Liver (tissue), 9 donors: ENCODE results near the gene FILIP1L. TPM values are rescaled to one million over a fixed set of nuclear protein-coding genes. Genes with fewer than 3 reads are reported as not detected.
A peak's percentile ranks its signal among the peaks of the same experiment; 100 is the strongest.

Experiments
- DNase-seq: peaks from one replicate; pipeline ENCODE4 v3.0.0-alpha.2; 2017; ENCODE audit warnings: low spot score
- H3K27ac ChIP-seq, 2 donors: one replicate each; pipeline ENCODE4 v1.7.0; 2013; ENCODE audit warnings: inconsistent platforms in 2 of 2, low read length in 2 of 2, control low read depth in 1 of 2, low read depth in 1 of 2, mild to moderate bottlenecking in 1 of 2
- H3K27me3 ChIP-seq, 4 donors: one replicate each; pipeline versions ENCODE4 v1.6.1 to v1.7.0; 2013; ENCODE audit warnings: low read length in 3 of 4, inconsistent platforms in 1 of 4, mild to moderate bottlenecking in 1 of 4, moderate library complexity in 1 of 4; ENCODE audit not compliant: control insufficient read depth in 4 of 4, insufficient read depth in 4 of 4
- H3K36me3 ChIP-seq, 4 donors: one replicate each; pipeline versions ENCODE4 v1.6.1 to v1.7.0; 2013; ENCODE audit warnings: low read length in 3 of 4, mild to moderate bottlenecking in 3 of 4, low read depth in 1 of 4, moderate library complexity in 1 of 4; ENCODE audit not compliant: control insufficient read depth in 4 of 4, insufficient read depth in 3 of 4
- H3K4me1 ChIP-seq, 4 donors: one replicate each; pipeline versions ENCODE4 v1.6.1 to v1.7.0; 2013; ENCODE audit warnings: low read length in 3 of 4, mild to moderate bottlenecking in 3 of 4, moderate library complexity in 1 of 4; ENCODE audit not compliant: control insufficient read depth in 4 of 4, insufficient read depth in 4 of 4
- H3K4me3 ChIP-seq, 3 donors: one replicate each; pipeline versions ENCODE4 v1.6.1 to v1.7.0; 2013; ENCODE audit warnings: low read length in 3 of 3, control low read depth in 1 of 3, low read depth in 1 of 3, mild to moderate bottlenecking in 1 of 3
- H3K9ac ChIP-seq, 2 donors: one replicate each; pipeline ENCODE4 v1.7.0; 2013; ENCODE audit warnings: low read length in 2 of 2, mild to moderate bottlenecking in 2 of 2, moderate library complexity in 2 of 2, control low read depth in 1 of 2, low read depth in 1 of 2
- H3K9me3 ChIP-seq, 4 donors: one replicate each; pipeline versions ENCODE4 v1.6.1 to v1.7.0; 2013; ENCODE audit warnings: low read length in 3 of 4; ENCODE audit not compliant: control insufficient read depth in 4 of 4
- FOXA2 ChIP-seq: IDR thresholded peaks from 2 replicates; pipeline ENCODE4 v1.6.1; 2016; ENCODE audit warnings: antibody characterized with exemption
- GABPA ChIP-seq, 2 donors: IDR thresholded peaks in 1 of 2; conservative IDR thresholded peaks in 1 of 2; 2 replicates each; pipeline ENCODE4 v1.6.1; 2016; ENCODE audit warnings: antibody characterized with exemption in 2 of 2, mild to moderate bottlenecking in 1 of 2, moderate library complexity in 1 of 2
- HNF4A ChIP-seq, 2 donors: conservative IDR thresholded peaks; 2 replicates each; pipeline ENCODE4 v1.6.1; 2016; ENCODE audit warnings: antibody characterized with exemption in 2 of 2, mild to moderate bottlenecking in 2 of 2
- NR2F2 ChIP-seq: IDR thresholded peaks from 2 replicates; pipeline ENCODE4 v1.6.1; 2016; ENCODE audit warnings: antibody characterized with exemption
- RAD21 ChIP-seq, 2 donors: IDR thresholded peaks; 2 replicates each; pipeline ENCODE4 v1.6.1; 2016; ENCODE audit warnings: antibody characterized with exemption in 2 of 2, mild to moderate bottlenecking in 2 of 2
- RXRA ChIP-seq, 2 donors: IDR thresholded peaks; 2 replicates each; pipeline ENCODE4 v1.6.1; 2017 to 2018; ENCODE audit warnings: antibody characterized with exemption in 2 of 2, mild to moderate bottlenecking in 1 of 2
- SP1 ChIP-seq: IDR thresholded peaks from 2 replicates; pipeline ENCODE4 v1.6.1; 2018; ENCODE audit warnings: antibody characterized with exemption, mild to moderate bottlenecking
- TAF1 ChIP-seq: conservative IDR thresholded peaks from 2 replicates; pipeline ENCODE4 v1.6.1; 2016; ENCODE audit warnings: antibody characterized with exemption, mild to moderate bottlenecking
- YY1 ChIP-seq: IDR thresholded peaks from 2 replicates; pipeline ENCODE4 v1.6.1; 2016; ENCODE audit warnings: antibody characterized with exemption, mild to moderate bottlenecking
- WGBS: extraction: QIAGEN DNeasy Blood & Tissue Kit; methylation state at CpG from one replicate; pipeline ENCODE4 v1.1.7; 2013; 5-methylcytosine and 5-hydroxymethylcytosine counted together
- polyA plus RNA-seq, 2 donors: library from polyadenylated mRNA; stranded (reverse) in 1 of 2; unstranded in 1 of 2; fragments of 200-250 nt in 1 of 2; fragments of >200 nt in 1 of 2; fragmentation: Nextera tagmentation in 1 of 2; extraction: Ambion mirVana in 1 of 2; gene quantifications; one replicate each; pipeline versions ENCODE4 v1.2.1 to v1.2.3, GENCODE V29; 2013 to 2015
- total RNA-seq, 2 donors: library from RNA; depleted of rRNA; stranded (reverse); fragments of >200 nt; gene quantifications; one replicate each; pipeline ENCODE4 v1.2.3, GENCODE V29; 2014
- TF ChIP-seq, protein P1 (sequence below): fragments of 150-350 bp; IDR thresholded peaks from 2 replicates; pipeline ENCODE4 v1.5.1; 2017; ENCODE audit warnings: improper control_type of control experiment, low read depth, low read length; ENCODE audit not compliant: missing input control
- TF ChIP-seq, protein P2 (sequence below): IDR thresholded peaks from 2 replicates; pipeline ENCODE4 v1.6.1; 2016; ENCODE audit warnings: antibody characterized with exemption
- TF ChIP-seq, protein P3 (sequence below): IDR thresholded peaks from 2 replicates; pipeline ENCODE4 v1.6.1; 2016; ENCODE audit warnings: antibody characterized with exemption
- TF ChIP-seq, protein P4 (sequence below): IDR thresholded peaks from 2 replicates; pipeline ENCODE4 v1.6.1; 2016; ENCODE audit warnings: antibody characterized with exemption
- TF ChIP-seq, protein P5 (sequence below): IDR thresholded peaks from 2 replicates; pipeline ENCODE4 v1.6.1; 2016; ENCODE audit warnings: antibody characterized with exemption, mild to moderate bottlenecking
- donor health status: healthy.
- donor health status: healthy.
- donor health status: healthy.
- donor health status: healthy.
- donor health status: healthy.

FILIP1L gene
- total and polyA plus RNA-seq, 4 donors, result 1.4 to 6.5 (median 1.9) TPM

DNA sequence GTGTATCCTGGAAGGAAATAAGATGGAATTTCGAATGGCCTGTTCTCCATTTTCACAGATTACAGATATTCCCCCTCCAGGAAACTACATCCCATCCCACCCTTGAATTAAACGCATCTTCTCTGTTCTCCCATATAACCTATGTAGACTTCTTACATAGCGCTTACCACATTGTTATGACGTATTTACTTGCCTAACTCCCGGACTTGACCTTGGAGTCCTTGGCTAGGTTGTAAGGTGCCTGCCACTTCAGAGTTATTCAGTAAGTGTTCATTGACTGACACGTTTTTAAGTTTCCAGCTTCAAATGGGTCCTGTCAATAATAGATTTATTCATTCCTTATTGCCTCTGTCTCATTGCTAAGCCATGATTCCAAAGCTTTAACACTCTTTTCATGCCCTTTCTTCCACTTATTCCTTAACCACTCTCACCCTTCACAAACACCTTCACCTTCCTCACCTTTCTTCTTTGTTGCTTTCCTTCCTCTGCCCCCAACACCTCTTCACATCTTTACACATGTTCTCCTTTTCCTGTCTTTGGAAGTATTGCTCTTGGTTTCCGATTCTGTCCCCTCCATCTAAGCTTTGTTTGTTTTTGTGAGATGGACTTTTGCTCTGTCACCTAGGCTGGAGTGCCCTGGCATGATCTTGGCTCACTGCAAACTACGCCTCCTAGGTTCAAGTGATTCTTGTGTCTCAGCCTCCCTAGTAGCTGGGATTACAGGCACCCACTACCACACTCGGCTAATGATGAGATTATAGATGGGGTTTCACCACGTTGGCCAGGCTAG lies 158.3 kb downstream of the FILIP1L start:
- no peak for DNase-seq
- Histone ChIP-seq H3K27ac (peak overlapping the region; percentile 1 to 23), H3K4me1 (peaks cover 2 to 22% (median 13%) of the 10 kb centered on the region in 4 donors), H3K27me3 (no peaks in the 10 kb centered on the region), H3K9ac (no peak overlapping the region), H3K36me3 (no peaks in the 10 kb centered on the region), H3K9me3 (no peaks in the 10 kb centered on the region), H3K4me3 (peak overlapping the region in 1 of 3 donors; percentile 9)
- 68% methylated on average over 10 of the region's 10 CpGs for WGBS
- TF ChIP-seq HNF4A (conservative IDR thresholded peaks at IDR 0.05) (peak; percentile 71 to 78), SP1 (peak; percentile 52), YY1 (no peak), RXRA (IDR thresholded peaks at IDR 0.05) (peak; percentile 33 to 68), RAD21 (IDR thresholded peaks at IDR 0.05) (peak in 1 of 2 donors; percentile 32)

DNA sequence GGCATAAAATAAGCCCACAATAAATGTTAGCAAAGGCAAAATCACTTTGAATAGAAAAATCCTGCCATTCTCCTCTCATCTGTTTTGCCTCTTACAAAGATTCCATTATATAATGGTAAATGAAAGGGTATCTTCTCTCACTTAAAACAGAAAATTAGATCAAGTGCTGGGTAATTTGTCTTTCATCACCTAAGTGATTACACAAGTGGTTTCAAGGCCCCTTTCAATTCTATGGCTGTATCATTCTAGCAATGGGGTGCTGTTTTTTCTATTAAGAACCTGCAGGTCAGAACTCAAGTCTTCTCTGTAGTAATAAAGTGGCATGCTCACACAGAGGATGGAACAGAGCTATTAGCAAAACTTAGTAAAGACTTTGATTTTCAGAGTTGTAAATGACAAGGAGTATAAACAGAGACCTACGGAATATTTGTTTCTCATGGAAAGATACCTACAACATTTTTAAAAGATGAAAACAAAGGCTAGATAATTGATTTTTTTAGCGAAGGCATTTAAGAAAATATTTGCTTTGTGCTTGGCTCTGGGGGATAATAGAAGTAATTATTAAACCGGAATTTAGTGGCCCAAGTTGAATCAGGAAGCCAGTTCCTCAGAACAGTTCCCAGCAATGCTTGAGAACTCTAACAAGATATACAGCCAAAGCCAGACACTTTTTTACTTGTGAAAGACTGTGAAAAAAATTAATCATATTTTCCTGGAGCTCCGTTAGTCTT lies 159.2 kb downstream of the FILIP1L start:
- no peak for DNase-seq
- H3K36me3 ChIP-seq, result no peaks in the 10 kb centered on the region
- no peak overlapping the region for H3K9ac ChIP-seq
- H3K27ac ChIP-seq, result peak overlapping the region; percentile 1 to 23
- WGBS, result 33% methylated on average over 4 of the region's 4 CpGs
- H3K9me3 ChIP-seq, result no peaks in the 10 kb centered on the region
- TF ChIP-seq, protein P1, sequence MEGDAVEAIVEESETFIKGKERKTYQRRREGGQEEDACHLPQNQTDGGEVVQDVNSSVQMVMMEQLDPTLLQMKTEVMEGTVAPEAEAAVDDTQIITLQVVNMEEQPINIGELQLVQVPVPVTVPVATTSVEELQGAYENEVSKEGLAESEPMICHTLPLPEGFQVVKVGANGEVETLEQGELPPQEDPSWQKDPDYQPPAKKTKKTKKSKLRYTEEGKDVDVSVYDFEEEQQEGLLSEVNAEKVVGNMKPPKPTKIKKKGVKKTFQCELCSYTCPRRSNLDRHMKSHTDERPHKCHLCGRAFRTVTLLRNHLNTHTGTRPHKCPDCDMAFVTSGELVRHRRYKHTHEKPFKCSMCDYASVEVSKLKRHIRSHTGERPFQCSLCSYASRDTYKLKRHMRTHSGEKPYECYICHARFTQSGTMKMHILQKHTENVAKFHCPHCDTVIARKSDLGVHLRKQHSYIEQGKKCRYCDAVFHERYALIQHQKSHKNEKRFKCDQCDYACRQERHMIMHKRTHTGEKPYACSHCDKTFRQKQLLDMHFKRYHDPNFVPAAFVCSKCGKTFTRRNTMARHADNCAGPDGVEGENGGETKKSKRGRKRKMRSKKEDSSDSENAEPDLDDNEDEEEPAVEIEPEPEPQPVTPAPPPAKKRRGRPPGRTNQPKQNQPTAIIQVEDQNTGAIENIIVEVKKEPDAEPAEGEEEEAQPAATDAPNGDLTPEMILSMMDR, result no peak
- peak in 1 of 2 donors; percentile 9 for TF ChIP-seq RAD21 (IDR thresholded peaks at IDR 0.05)
- TF ChIP-seq HNF4A (conservative IDR thresholded peaks at IDR 0.05), result peak in 1 of 2 donors; percentile 44
- H3K27me3 ChIP-seq, result no peaks in the 10 kb centered on the region
- no peak overlapping the region for H3K4me3 ChIP-seq
- H3K4me1 ChIP-seq, result peaks cover 2 to 22% (median 13%) of the 10 kb centered on the region in 4 donors

DNA sequence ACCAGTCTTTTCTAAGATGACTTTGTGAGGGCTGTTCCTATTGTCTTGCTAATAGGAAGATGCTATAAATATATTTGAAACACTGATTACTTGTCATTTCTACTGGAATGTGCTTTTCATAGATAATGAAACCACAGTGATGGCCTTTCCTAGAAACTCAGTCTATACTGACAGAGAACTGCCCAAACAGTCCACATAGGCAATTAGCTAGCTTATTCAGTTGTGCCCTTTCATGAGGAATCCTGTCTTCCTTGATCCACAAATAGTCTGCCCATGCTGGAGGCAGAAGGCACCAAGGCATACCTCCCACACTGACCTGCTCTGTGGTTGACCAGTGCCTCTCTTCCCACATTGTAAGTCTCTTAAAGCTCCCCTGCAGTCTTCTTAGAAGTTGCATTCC lies 160.7 kb downstream of the FILIP1L start:
- Histone ChIP-seq H3K27me3 (no peaks in the 10 kb centered on the region), H3K9ac (no peak overlapping the region), H3K27ac (no peak overlapping the region), H3K4me3 (no peak overlapping the region), H3K36me3 (no peaks in the 10 kb centered on the region), H3K4me1 (peaks cover 2 to 22% (median 13%) of the 10 kb centered on the region in 4 donors), H3K9me3 (no peaks in the 10 kb centered on the region)
- no peak for DNase-seq
- TF ChIP-seq, protein P2, sequence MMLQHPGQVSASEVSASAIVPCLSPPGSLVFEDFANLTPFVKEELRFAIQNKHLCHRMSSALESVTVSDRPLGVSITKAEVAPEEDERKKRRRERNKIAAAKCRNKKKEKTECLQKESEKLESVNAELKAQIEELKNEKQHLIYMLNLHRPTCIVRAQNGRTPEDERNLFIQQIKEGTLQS, result no peak
- TF ChIP-seq, protein P3, sequence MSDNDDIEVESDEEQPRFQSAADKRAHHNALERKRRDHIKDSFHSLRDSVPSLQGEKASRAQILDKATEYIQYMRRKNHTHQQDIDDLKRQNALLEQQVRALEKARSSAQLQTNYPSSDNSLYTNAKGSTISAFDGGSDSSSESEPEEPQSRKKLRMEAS, result no peak
- TF ChIP-seq HNF4A (conservative IDR thresholded peaks at IDR 0.05) (no peak), RXRA (IDR thresholded peaks at IDR 0.05) (no peak), TAF1 (no peak), FOXA2 (no peak), RAD21 (IDR thresholded peaks at IDR 0.05) (no peak), NR2F2 (no peak), GABPA (IDR thresholded peaks at IDR 0.05 in 1 of 2, conservative IDR thresholded peaks at IDR 0.05 in 1 of 2) (no peak), SP1 (no peak)
- TF ChIP-seq, protein P4, sequence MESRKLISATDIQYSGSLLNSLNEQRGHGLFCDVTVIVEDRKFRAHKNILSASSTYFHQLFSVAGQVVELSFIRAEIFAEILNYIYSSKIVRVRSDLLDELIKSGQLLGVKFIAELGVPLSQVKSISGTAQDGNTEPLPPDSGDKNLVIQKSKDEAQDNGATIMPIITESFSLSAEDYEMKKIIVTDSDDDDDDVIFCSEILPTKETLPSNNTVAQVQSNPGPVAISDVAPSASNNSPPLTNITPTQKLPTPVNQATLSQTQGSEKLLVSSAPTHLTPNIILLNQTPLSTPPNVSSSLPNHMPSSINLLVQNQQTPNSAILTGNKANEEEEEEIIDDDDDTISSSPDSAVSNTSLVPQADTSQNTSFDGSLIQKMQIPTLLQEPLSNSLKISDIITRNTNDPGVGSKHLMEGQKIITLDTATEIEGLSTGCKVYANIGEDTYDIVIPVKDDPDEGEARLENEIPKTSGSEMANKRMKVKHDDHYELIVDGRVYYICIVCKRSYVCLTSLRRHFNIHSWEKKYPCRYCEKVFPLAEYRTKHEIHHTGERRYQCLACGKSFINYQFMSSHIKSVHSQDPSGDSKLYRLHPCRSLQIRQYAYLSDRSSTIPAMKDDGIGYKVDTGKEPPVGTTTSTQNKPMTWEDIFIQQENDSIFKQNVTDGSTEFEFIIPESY, result no peak
- TF ChIP-seq, protein P5, sequence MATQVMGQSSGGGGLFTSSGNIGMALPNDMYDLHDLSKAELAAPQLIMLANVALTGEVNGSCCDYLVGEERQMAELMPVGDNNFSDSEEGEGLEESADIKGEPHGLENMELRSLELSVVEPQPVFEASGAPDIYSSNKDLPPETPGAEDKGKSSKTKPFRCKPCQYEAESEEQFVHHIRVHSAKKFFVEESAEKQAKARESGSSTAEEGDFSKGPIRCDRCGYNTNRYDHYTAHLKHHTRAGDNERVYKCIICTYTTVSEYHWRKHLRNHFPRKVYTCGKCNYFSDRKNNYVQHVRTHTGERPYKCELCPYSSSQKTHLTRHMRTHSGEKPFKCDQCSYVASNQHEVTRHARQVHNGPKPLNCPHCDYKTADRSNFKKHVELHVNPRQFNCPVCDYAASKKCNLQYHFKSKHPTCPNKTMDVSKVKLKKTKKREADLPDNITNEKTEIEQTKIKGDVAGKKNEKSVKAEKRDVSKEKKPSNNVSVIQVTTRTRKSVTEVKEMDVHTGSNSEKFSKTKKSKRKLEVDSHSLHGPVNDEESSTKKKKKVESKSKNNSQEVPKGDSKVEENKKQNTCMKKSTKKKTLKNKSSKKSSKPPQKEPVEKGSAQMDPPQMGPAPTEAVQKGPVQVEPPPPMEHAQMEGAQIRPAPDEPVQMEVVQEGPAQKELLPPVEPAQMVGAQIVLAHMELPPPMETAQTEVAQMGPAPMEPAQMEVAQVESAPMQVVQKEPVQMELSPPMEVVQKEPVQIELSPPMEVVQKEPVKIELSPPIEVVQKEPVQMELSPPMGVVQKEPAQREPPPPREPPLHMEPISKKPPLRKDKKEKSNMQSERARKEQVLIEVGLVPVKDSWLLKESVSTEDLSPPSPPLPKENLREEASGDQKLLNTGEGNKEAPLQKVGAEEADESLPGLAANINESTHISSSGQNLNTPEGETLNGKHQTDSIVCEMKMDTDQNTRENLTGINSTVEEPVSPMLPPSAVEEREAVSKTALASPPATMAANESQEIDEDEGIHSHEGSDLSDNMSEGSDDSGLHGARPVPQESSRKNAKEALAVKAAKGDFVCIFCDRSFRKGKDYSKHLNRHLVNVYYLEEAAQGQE, result no peak
- TF ChIP-seq, protein P1, result no peak
